Kidney (tissue), 14 donors: Measurements from ENCODE around the gene HIRA. TPM values are rescaled to one million over a fixed set of nuclear protein-coding genes. Genes with fewer than 3 reads are reported as not detected.

ENCODE experiments used
- DNase-seq, 5 donors: peaks; one replicate each; pipeline ENCODE4 v3.0.0-alpha.2; 2013 to 2020
- FAIRE-seq: peaks from 2 replicates; lab custom pipeline; 2012; peaks lifted over from hg19 to GRCh38; lab: Jason Lieb, UNC
- H3K27ac ChIP-seq, 2 donors: one replicate each; pipeline ENCODE4 v1.7.0; 2013; ENCODE audit warnings: low read depth in 2 of 2, low read length in 2 of 2, inconsistent platforms in 1 of 2
- H3K27me3 ChIP-seq: one replicate; pipeline ENCODE4 v1.7.1; 2013; ENCODE audit warnings: low read length, inconsistent platforms; ENCODE audit not compliant: control insufficient read depth, insufficient read depth
- H3K36me3 ChIP-seq, 3 donors: one replicate each; pipeline versions ENCODE4 v1.7.0 to v1.7.1; 2013; ENCODE audit warnings: low read length in 3 of 3, control low read depth in 1 of 3, inconsistent platforms in 1 of 3; ENCODE audit not compliant: insufficient read depth in 3 of 3, control insufficient read depth in 2 of 3
- H3K4me1 ChIP-seq, 3 donors: one replicate each; pipeline versions ENCODE4 v1.7.0 to v1.7.1; 2013; ENCODE audit warnings: low read length in 3 of 3, inconsistent platforms in 1 of 3, low read depth in 1 of 3; ENCODE audit not compliant: control insufficient read depth in 2 of 3, insufficient read depth in 2 of 3
- H3K4me3 ChIP-seq, 3 donors: one replicate each; pipeline versions ENCODE4 v1.7.0 to v1.8.1; 2013; ENCODE audit warnings: low read length in 3 of 3, control low read depth in 1 of 3, inconsistent platforms in 1 of 3
- H3K9ac ChIP-seq, 3 donors: one replicate each; pipeline versions ENCODE4 v1.7.0 to v1.7.1; 2013; ENCODE audit warnings: low read length in 3 of 3, control low read depth in 1 of 3, inconsistent platforms in 1 of 3
- H3K9me3 ChIP-seq, 3 donors: one replicate each; pipeline versions ENCODE4 v1.7.0 to v1.7.1; 2013; ENCODE audit warnings: low read length in 3 of 3, control low read depth in 1 of 3, inconsistent platforms in 1 of 3; ENCODE audit not compliant: control insufficient read depth in 2 of 3, insufficient read depth in 1 of 3
- CTCF ChIP-seq: IDR thresholded peaks from 3 replicates; pipeline ENCODE4 v1.5.1; 2012; ENCODE audit warnings: mild to moderate bottlenecking, moderate library complexity, borderline replicate concordance; ENCODE audit not compliant: insufficient read depth; ENCODE audit errors: extremely low read depth
- intact Hi-C: fragments of 100-400 bp; cut with DNase I; formaldehyde crosslinking; loops from one replicate; pipeline ENCODE4 v1.11.1; 2022
- polyA plus RNA-seq: library from polyadenylated mRNA; stranded (reverse); fragments of 350-450 nt; fragmentation: Illumina TruSeq; extraction: RNeasy Lipid Tissue Mini Kit (QIAGEN cat#74804); gene quantifications from one replicate; pipeline ENCODE4 v1.2.3, GENCODE V29; 2014; ENCODE audit warnings: low read depth, low replicate concordance; ENCODE audit not compliant: insufficient read depth
- total RNA-seq: library from RNA; stranded (reverse); fragmentation: NEBNext Ultra II Directional; extraction: Animal tissue kit (Norgen Biotek cat#: 25700); gene quantifications from one replicate; pipeline ENCODE4 v1.2.1, GENCODE V29; 2021
- donor health status: control.
- donor health status: control.
- donor health status: control.
- donor health status: control.
- donor health status: control.
- donor health status: DM: yes; HTN: yes; CAD: no.
- donor health status: Normal renal cell carcinoma (clear cell type).

The HIRA gene
- total and polyA plus RNA-seq, 2 donors from 2014 or later, result 18.5 to 26.8 TPM

DNA sequence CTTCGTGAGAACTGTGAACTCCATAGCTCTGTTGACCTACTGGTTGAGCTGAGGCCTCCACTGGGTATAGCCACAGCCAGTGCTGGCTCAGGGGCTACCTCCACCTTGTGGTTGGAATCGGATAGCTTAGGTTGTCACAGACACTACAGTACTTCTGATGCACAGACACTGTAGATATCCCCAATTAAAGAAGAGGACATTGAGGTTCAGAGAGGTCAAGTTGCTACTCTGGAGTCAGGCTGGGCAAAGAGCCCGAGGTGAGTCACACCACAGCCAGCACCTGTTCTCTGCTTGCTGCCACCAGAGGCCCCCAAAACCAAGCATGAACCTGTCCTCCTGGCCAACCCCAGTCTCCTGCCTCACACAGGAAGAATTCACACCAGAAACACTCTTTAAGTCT lies 42.0 kb upstream of the HIRA start:
- Histone ChIP-seq H3K27ac (no peak overlapping the region), H3K4me1 (peaks cover 0 to 4% (median 4%) of the 10 kb centered on the region in 3 donors), H3K4me3 (no peak overlapping the region), H3K36me3 (peaks cover 0 to 43% (median 40%) of the 10 kb centered on the region in 3 donors), H3K9ac (no peak overlapping the region), H3K9me3 (no peaks in the 10 kb centered on the region), H3K27me3 (no peaks in the 10 kb centered on the region)
- DNase-seq, result no peak
- intact Hi-C loops, result no loop called here
- no peak for FAIRE-seq
- no peak for TF ChIP-seq CTCF

DNA sequence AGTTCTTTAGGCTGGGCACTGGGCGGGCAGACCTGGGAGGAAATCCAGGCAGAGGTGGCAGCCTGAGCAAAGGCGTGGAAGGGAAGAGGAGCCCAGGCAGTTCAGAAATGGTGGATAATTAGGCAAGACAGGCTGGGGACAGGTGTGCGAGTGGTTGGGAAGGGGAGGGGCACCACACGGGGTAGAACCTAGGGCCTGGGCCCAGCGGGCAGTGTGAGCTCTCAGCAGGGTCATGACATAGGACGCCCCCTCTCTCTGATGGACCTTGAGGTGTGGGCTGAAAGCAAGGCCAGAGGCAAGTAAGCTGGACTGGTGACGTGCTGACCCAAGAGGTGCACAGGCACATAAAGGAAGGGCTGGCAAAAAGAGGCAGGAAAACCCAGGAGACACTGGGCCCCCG lies 40.7 kb upstream of the HIRA start:
- DNase-seq, result no peak
- Histone ChIP-seq H3K4me1 (no peaks in the 10 kb centered on the region), H3K4me3 (no peak overlapping the region), H3K27me3 (no peaks in the 10 kb centered on the region), H3K27ac (no peak overlapping the region), H3K9me3 (no peaks in the 10 kb centered on the region), H3K9ac (no peak overlapping the region), H3K36me3 (peaks cover 4 to 54% (median 51%) of the 10 kb centered on the region in 3 donors)
- no peak for TF ChIP-seq CTCF
- no peak for FAIRE-seq
- intact Hi-C loops, result no loop called here

DNA sequence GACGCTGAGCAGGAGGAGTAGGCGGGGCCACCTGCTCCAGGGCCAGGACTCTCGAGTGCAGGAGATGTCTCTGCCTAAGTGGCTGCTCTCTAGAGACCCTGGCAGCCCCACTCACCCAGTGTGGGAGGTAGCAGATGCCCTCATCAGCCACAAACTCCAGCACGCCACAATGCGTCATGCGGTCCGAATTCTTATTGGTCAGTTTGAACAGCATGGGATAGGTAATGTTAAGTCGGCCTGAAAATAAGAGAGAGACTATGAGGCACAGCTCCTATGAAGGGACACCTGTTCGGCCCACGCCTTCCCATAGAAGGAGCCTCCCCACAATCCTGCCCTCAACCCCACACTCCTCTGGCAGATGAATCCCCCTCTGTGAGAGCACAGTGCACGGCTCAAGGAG lies 40.0 kb upstream of the HIRA start:
- Histone ChIP-seq H3K27ac (no peak overlapping the region), H3K9me3 (no peaks in the 10 kb centered on the region), H3K9ac (no peak overlapping the region), H3K4me1 (no peaks in the 10 kb centered on the region), H3K27me3 (no peaks in the 10 kb centered on the region), H3K4me3 (no peak overlapping the region), H3K36me3 (peaks cover 7 to 61% (median 53%) of the 10 kb centered on the region in 3 donors)
- DNase-seq (no peak), FAIRE-seq (no peak)
- intact Hi-C loops, result no loop called here
- TF ChIP-seq CTCF, result no peak

DNA sequence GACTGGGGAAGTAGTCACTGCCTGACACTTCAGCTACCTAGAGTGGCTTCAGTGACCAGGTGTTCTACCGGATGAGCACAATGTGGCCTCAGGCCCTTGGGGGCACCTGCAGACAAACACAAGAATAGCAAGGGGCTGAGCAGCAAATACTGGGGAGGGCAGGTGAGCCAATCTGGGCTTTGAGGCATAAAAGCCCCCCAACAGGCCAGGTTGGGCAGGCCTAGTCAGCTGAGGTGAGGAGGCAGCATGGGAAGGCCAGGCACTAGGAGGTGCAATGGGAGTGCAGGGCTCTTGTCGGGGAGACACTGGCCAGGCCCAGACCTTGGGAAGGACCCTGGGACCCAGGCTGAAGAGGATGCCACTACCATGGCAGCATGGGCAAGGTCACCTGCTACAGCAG lies 38.5 kb upstream of the HIRA start:
- TF ChIP-seq CTCF, result no peak
- Histone ChIP-seq H3K4me3 (no peak overlapping the region), H3K27me3 (no peaks in the 10 kb centered on the region), H3K27ac (no peak overlapping the region), H3K9ac (no peak overlapping the region), H3K36me3 (peaks cover 9 to 73% (median 60%) of the 10 kb centered on the region in 3 donors), H3K4me1 (no peaks in the 10 kb centered on the region), H3K9me3 (no peaks in the 10 kb centered on the region)
- no peak for FAIRE-seq
- intact Hi-C loops, result no loop called here
- DNase-seq, result no peak
